ENCODE data around the gene SIKE1. TPM values are rescaled to one million over a fixed set of nuclear protein-coding genes. Genes with fewer than 3 reads are reported as not detected.
"Not testable (repeated sequence)": the region's sequence is repeated elsewhere in the genome, so short reads cannot be mapped to it uniquely, and the experiment has no call there.

Gene SIKE1
- total and polyA plus RNA-seq, 2 experiments from 2014 or later: 40.5 to 50.1 TPM

GRCh38 chr1:114794038-114794437 is 13.6 kb upstream of the SIKE1 start:
- Histone ChIP-seq H3K27me3 (peaks cover 6% of the 10 kb centered on the region), H3K9me2 (replicated peaks; ENCODE audit: insufficient read depth) (no peaks in the 10 kb centered on the region), H3K36me3 (replicated peaks; ENCODE audit: insufficient read depth, low read depth) (no peaks in the 10 kb centered on the region), H3K9me3 (ENCODE audit: low read depth) (no peaks in the 10 kb centered on the region), H2AFZ (no peak overlapping the region), H3K4me1 (ENCODE audit: insufficient read depth) (no peaks in the 10 kb centered on the region), H3K79me2 (no peaks in the 10 kb centered on the region), H3K4me3 (no peak overlapping the region), H3K27ac (no peak overlapping the region), H4K20me1 (ENCODE audit: insufficient read depth, poor library complexity, severe bottlenecking) (no peaks in the 10 kb centered on the region), H3K4me2 (no peak overlapping the region)
- WGBS (ENCODE audit: low lambda C conversion rate, missing lambda C conversion rate): 93% methylated on average over 2 of the region's 2 CpGs
- DNase-seq (ENCODE audit: low spot score): no peak
- TF ChIP-seq CTCF (IDR thresholded peaks at IDR 0.05; ENCODE audit: poor library complexity) (no peak), EZH2 (IDR thresholded peaks at IDR 0.05; ENCODE audit: borderline replicate concordance) (no peak), EZH2phosphoT487 (IDR thresholded peaks at IDR 0.05; ENCODE audit: low read depth, severe bottlenecking, unreplicated experiment) (no peak)

- H3K27me3 ChIP-seq; H3K9me3 ChIP-seq (ENCODE audit: low read depth); H3K4me2 ChIP-seq; H3K79me2 ChIP-seq; H3K4me3 ChIP-seq; H2AFZ ChIP-seq; H3K27ac ChIP-seq; DNase-seq (ENCODE audit: low spot score); H3K9me2 ChIP-seq (replicated peaks; ENCODE audit: insufficient read depth); H4K20me1 ChIP-seq (ENCODE audit: insufficient read depth, poor library complexity, severe bottlenecking); H3K36me3 ChIP-seq (replicated peaks; ENCODE audit: insufficient read depth, low read depth); H3K4me1 ChIP-seq (ENCODE audit: insufficient read depth): not testable (repeated sequence)
- 98% methylated on average over 20 of the region's 25 CpGs for WGBS (ENCODE audit: low lambda C conversion rate, missing lambda C conversion rate)
Measured at GRCh38 chr1:114790581-114790980, 10.1 kb upstream of the SIKE1 start.

- not testable (repeated sequence) for H3K9me2 ChIP-seq (replicated peaks; ENCODE audit: insufficient read depth); H2AFZ ChIP-seq; H3K4me2 ChIP-seq; H4K20me1 ChIP-seq (ENCODE audit: insufficient read depth, poor library complexity, severe bottlenecking); DNase-seq (ENCODE audit: low spot score); H3K36me3 ChIP-seq (replicated peaks; ENCODE audit: insufficient read depth, low read depth); H3K4me1 ChIP-seq (ENCODE audit: insufficient read depth); H3K79me2 ChIP-seq; H3K9me3 ChIP-seq (ENCODE audit: low read depth); H3K27ac ChIP-seq; H3K27me3 ChIP-seq; H3K4me3 ChIP-seq
- 86% methylated on average over 1 of the region's 1 CpG for WGBS (ENCODE audit: low lambda C conversion rate, missing lambda C conversion rate)
Measured at GRCh38 chr1:114786440-114786839, 6.0 kb upstream of the SIKE1 start.

- WGBS (ENCODE audit: low lambda C conversion rate, missing lambda C conversion rate): 74% methylated on average over 5 of the region's 5 CpGs
Measured at GRCh38 chr1:114782476-114782875, 2.0 kb upstream of the SIKE1 start.

GRCh38 chr1:114779722-114780121 is 763 bp downstream of the SIKE1 start:
- Histone ChIP-seq H3K4me2 (peak overlapping the region; percentile 69), H3K27ac (peak overlapping the region; percentile 93)

More at GRCh38 chr1:114782476-114782875, 2.0 kb upstream of the SIKE1 start:
- Histone ChIP-seq H2AFZ (no peak overlapping the region), H3K9me2 (replicated peaks; ENCODE audit: insufficient read depth) (no peaks in the 10 kb centered on the region), H3K79me2 (peaks cover 25% of the 10 kb centered on the region), H4K20me1 (ENCODE audit: insufficient read depth, poor library complexity, severe bottlenecking) (no peaks in the 10 kb centered on the region), H3K27ac (no peak overlapping the region), H3K4me3 (no peak overlapping the region), H3K36me3 (replicated peaks; ENCODE audit: insufficient read depth, low read depth) (no peaks in the 10 kb centered on the region), H3K4me2 (no peak overlapping the region), H3K27me3 (no peaks in the 10 kb centered on the region), H3K4me1 (ENCODE audit: insufficient read depth) (peaks cover 11% of the 10 kb centered on the region), H3K9me3 (ENCODE audit: low read depth) (no peaks in the 10 kb centered on the region)
- no peak for TF ChIP-seq EZH2phosphoT487 (IDR thresholded peaks at IDR 0.05; ENCODE audit: low read depth, severe bottlenecking, unreplicated experiment)
- DNase-seq (ENCODE audit: low spot score): no peak

GRCh38 chr1:114776726-114777125 is 3.8 kb downstream of the SIKE1 start:
- not testable (repeated sequence) for H3K36me3 ChIP-seq (replicated peaks; ENCODE audit: insufficient read depth, low read depth); H3K9me2 ChIP-seq (replicated peaks; ENCODE audit: insufficient read depth); H3K27ac ChIP-seq; H3K9me3 ChIP-seq (ENCODE audit: low read depth); H3K4me2 ChIP-seq; H3K27me3 ChIP-seq; DNase-seq (ENCODE audit: low spot score); H4K20me1 ChIP-seq (ENCODE audit: insufficient read depth, poor library complexity, severe bottlenecking); H2AFZ ChIP-seq; H3K4me3 ChIP-seq
- 87% methylated on average over 4 of the region's 4 CpGs for WGBS (ENCODE audit: low lambda C conversion rate, missing lambda C conversion rate)
- Histone ChIP-seq H3K4me1 (ENCODE audit: insufficient read depth) (peaks cover 11% of the 10 kb centered on the region), H3K79me2 (peaks cover 30% of the 10 kb centered on the region)

More at GRCh38 chr1:114779722-114780121, 763 bp downstream of the SIKE1 start:
- no peak for DNase-seq (ENCODE audit: low spot score)
- Histone ChIP-seq H3K9me3 (ENCODE audit: low read depth) (no peaks in the 10 kb centered on the region), H3K27me3 (no peaks in the 10 kb centered on the region), H3K36me3 (replicated peaks; ENCODE audit: insufficient read depth, low read depth) (no peaks in the 10 kb centered on the region), H2AFZ (peak overlapping the region; percentile 82), H3K4me3 (peak overlapping the region; percentile 70), H3K9me2 (replicated peaks; ENCODE audit: insufficient read depth) (no peaks in the 10 kb centered on the region), H3K79me2 (peaks cover 30% of the 10 kb centered on the region), H3K4me1 (ENCODE audit: insufficient read depth) (peaks cover 11% of the 10 kb centered on the region), H4K20me1 (ENCODE audit: insufficient read depth, poor library complexity, severe bottlenecking) (no peaks in the 10 kb centered on the region)
- no peak for TF ChIP-seq EZH2phosphoT487 (IDR thresholded peaks at IDR 0.05; ENCODE audit: low read depth, severe bottlenecking, unreplicated experiment)

Measured in hepatocyte (in vitro differentiated cells).